Gastroesophageal sphincter (tissue), 4 donors: ENCODE data around the gene NPC2. TPM values are rescaled to one million over a fixed set of nuclear protein-coding genes. Genes with fewer than 3 reads are reported as not detected.
"Not testable (repeated sequence)": the region's sequence is repeated elsewhere in the genome, so short reads cannot be mapped to it uniquely, and the experiment has no call there.

Source experiments
- ATAC-seq: fragments of 150-250 bp; one replicate; pipeline ENCODE4 v1.9.1; 2016; ENCODE audit warnings: mild to moderate bottlenecking, moderate library complexity
- H3K27ac ChIP-seq, 4 donors: fragments of 200-600 bp; sonication (generic) in 3 of 4; 1 replicate in 3 of 4; 2 replicates in 1 of 4; pipeline ENCODE4 v1.5.1; 2016 to 2019
- H3K27me3 ChIP-seq: fragments of 200-600 bp; sonication (generic); one replicate; pipeline ENCODE4 v1.5.1; 2019
- H3K36me3 ChIP-seq, 2 donors: fragments of 200-600 bp; sonication (generic); one replicate each; pipeline ENCODE4 v1.5.1; 2019; ENCODE audit warnings: control low read depth in 1 of 2
- H3K4me1 ChIP-seq, 3 donors: fragments of 200-600 bp; sonication (generic); 1 replicate in 2 of 3; 2 replicates in 1 of 3; pipeline ENCODE4 v1.5.1; 2016 to 2019; ENCODE audit warnings: control low read depth in 2 of 3
- H3K4me3 ChIP-seq, 2 donors: fragments of 200-600 bp; sonication (generic); one replicate each; pipeline ENCODE4 v1.5.1; 2019; ENCODE audit warnings: mild to moderate bottlenecking in 1 of 2, moderate library complexity in 1 of 2
- H3K9me3 ChIP-seq, 3 donors: fragments of 200-600 bp; sonication (generic); one replicate each; pipeline ENCODE4 v1.5.1; 2017 to 2019; ENCODE audit warnings: control low read depth in 2 of 3
- EP300 ChIP-seq: sonication (generic); formaldehyde crosslinking; IDR thresholded peaks from one replicate; pipeline ENCODE4 v1.6.1; 2017; ENCODE audit warnings: antibody characterized with exemption, mild to moderate bottlenecking
- POLR2A ChIP-seq, 2 donors: fragments of 450-650 bp; IDR thresholded peaks; one replicate each; pipeline ENCODE4 v1.6.1; 2017; ENCODE audit warnings: antibody characterized with exemption in 2 of 2, mild to moderate bottlenecking in 2 of 2, moderate library complexity in 1 of 2
- POLR2AphosphoS5 ChIP-seq: sonication (generic); formaldehyde crosslinking; IDR thresholded peaks from one replicate; pipeline ENCODE4 v1.6.1; 2017; ENCODE audit warnings: antibody characterized with exemption
- WGBS, 2 donors: methylation state at CpG; one replicate each; pipeline ENCODE4 v1.1.5; 2018; ENCODE audit warnings: low coverage in 1 of 2; 5-methylcytosine and 5-hydroxymethylcytosine counted together
- total RNA-seq, 4 donors: library from RNA; depleted of rRNA; stranded (reverse); fragments of >200 nt; gene quantifications; one replicate each; pipeline ENCODE4 v1.1.0, GENCODE V29; 2016
- TF ChIP-seq, protein P1 (sequence below), 4 experiments: fragments of 200-600 bp in 2 of 4; fragments of 450-650 bp in 2 of 4; sonication (generic) in 1 of 4; IDR thresholded peaks; one replicate each; pipeline ENCODE4 v1.5.1; 2017 to 2019; ENCODE audit warnings: antibody characterized with exemption in 4 of 4, mild to moderate bottlenecking in 2 of 4, moderate library complexity in 2 of 4

The NPC2 gene
- total RNA-seq, 4 donors from 2014 or later, result 81.9 to 302 (median 227) TPM

DNA sequence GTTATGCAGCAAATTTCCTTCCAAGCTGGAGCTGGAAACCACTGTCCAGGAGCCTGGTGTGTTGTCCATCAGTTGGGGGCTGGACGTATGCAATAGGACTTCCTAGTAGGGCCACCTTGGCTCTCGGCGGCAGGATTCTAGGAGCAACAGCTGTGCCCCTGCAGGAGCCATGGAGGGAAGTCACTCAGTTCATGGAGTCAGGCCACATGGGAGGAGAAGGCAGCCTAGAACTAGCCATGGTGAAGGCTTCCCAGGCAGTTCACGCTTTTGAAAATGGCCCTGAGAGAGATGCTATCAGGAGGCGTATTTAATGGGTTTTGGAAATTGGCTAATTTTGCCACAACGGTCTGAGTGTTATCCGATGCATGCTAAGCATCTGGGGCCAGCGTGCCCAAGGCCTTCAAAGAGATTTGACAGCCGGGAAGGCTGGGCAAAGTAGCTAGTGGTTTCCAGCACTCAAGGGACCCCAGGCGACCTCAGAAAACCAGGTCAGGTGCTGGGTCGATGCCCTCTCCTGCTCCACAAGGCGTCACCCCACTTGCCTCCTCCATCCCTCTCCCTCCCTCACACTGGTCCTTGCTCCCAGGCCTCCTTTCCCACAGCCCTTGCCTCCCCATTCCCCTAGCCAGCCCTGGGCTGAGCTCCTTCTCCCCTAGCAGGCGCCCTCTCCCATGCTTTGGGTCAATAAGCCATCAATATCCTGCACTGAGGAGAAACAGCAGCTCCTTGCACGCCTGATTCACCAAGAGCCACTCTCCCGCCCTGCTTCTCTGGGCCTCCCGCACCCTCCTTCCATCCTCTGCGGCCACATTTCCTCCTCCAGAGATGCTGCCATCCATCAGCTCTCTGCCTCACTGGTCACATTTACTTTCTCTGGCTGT lies 36.2 kb downstream of the NPC2 start:
- TF ChIP-seq, protein P1, sequence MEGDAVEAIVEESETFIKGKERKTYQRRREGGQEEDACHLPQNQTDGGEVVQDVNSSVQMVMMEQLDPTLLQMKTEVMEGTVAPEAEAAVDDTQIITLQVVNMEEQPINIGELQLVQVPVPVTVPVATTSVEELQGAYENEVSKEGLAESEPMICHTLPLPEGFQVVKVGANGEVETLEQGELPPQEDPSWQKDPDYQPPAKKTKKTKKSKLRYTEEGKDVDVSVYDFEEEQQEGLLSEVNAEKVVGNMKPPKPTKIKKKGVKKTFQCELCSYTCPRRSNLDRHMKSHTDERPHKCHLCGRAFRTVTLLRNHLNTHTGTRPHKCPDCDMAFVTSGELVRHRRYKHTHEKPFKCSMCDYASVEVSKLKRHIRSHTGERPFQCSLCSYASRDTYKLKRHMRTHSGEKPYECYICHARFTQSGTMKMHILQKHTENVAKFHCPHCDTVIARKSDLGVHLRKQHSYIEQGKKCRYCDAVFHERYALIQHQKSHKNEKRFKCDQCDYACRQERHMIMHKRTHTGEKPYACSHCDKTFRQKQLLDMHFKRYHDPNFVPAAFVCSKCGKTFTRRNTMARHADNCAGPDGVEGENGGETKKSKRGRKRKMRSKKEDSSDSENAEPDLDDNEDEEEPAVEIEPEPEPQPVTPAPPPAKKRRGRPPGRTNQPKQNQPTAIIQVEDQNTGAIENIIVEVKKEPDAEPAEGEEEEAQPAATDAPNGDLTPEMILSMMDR (IDR thresholded peaks at IDR 0.05), result no peak
- TF ChIP-seq EP300, result no peak
- TF ChIP-seq POLR2AphosphoS5, result no peak
- TF ChIP-seq POLR2A (IDR thresholded peaks at IDR 0.05), result no peak
- no peak for ATAC-seq
- Histone ChIP-seq H3K27ac (no peak overlapping the region), H3K4me3 (no peak overlapping the region), H3K36me3 (no peaks in the 10 kb centered on the region), H3K27me3 (no peaks in the 10 kb centered on the region), H3K9me3 (no peaks in the 10 kb centered on the region), H3K4me1 (no peaks in the 10 kb centered on the region)
- WGBS, 2 donors, result 72 to 80% methylated on average over 7 to 12 of the region's 17 CpGs

- H3K27me3 ChIP-seq, H3K4me3 ChIP-seq, H3K4me1 ChIP-seq, H3K9me3 ChIP-seq, ATAC-seq, H3K36me3 ChIP-seq, H3K27ac ChIP-seq: not testable (repeated sequence)
- WGBS, 2 donors, result 65 to 81% methylated on average over 2 to 5 of the region's 5 CpGs
Measured at GRCh38 chr14:74454397-74454796, 38.7 kb downstream of the NPC2 start.

DNA sequence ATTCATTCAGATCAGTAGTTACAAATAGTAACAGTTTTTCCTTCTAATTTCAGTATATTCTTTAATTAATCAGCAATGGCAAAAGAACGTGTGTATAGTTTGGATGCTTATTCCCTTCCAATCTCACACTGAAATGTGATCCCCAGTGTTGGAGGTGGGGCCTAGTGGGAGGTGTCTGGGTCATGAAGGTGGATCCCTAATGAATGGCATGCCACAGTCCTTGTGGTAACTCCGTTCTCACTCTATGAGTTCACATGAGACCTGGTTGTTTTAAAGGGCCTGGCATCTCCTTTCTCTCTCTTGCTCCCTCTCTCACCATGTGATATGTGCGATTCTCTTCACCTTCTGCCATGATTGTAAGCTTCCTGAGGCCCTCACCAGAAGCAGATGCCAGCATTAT lies 48.2 kb downstream of the NPC2 start:
- Histone ChIP-seq H3K9me3 (no peaks in the 10 kb centered on the region), H3K4me3 (no peak overlapping the region), H3K27ac (no peak overlapping the region), H3K4me1 (no peaks in the 10 kb centered on the region), H3K36me3 (no peaks in the 10 kb centered on the region), H3K27me3 (no peaks in the 10 kb centered on the region)
- WGBS, 2 donors, result 17 to 25% methylated on average over 2 to 3 of the region's 3 CpGs
- TF ChIP-seq POLR2A (IDR thresholded peaks at IDR 0.05) (no peak), POLR2AphosphoS5 (no peak), EP300 (no peak)
- TF ChIP-seq, protein P1 (IDR thresholded peaks at IDR 0.05), result no peak
- no peak for ATAC-seq

DNA sequence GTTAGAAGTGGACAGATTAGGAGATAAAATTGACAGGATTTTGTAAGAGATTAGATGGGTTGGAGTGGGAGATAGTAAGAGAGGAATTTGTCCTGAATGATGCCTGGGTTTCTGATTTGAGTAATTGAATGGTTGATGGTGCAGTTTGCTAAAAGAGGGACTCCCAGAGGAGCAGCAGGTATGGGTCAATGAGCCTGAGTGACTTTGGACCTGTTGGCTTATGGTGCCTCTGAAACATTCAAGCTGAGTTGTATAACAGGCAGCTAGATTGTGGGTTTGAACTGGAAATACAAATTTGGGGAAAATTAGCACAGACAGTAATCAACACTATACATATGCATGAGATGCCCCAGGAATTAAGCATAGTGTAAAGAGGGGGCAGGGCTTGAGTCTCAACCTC lies 50.3 kb downstream of the NPC2 start:
- H3K27me3 ChIP-seq, result no peaks in the 10 kb centered on the region
- TF ChIP-seq, protein P1 (IDR thresholded peaks at IDR 0.05), result no peak
- TF ChIP-seq POLR2A (IDR thresholded peaks at IDR 0.05) (no peak), POLR2AphosphoS5 (no peak), EP300 (no peak)
- no peak for ATAC-seq
- no peaks in the 10 kb centered on the region for H3K36me3 ChIP-seq
- no peak overlapping the region for H3K4me3 ChIP-seq
- no peaks in the 10 kb centered on the region for H3K4me1 ChIP-seq
- H3K9me3 ChIP-seq, result no peaks in the 10 kb centered on the region
- H3K27ac ChIP-seq, result no peak overlapping the region

- no peak for ATAC-seq
- WGBS, 2 donors, result 71 to 89% methylated on average over 3 of the region's 3 CpGs
- no peaks in the 10 kb centered on the region for H3K27me3 ChIP-seq
- no peaks in the 10 kb centered on the region for H3K9me3 ChIP-seq
- TF ChIP-seq, protein P1 (IDR thresholded peaks at IDR 0.05), result no peak
- TF ChIP-seq POLR2A (IDR thresholded peaks at IDR 0.05), result no peak
- TF ChIP-seq POLR2AphosphoS5, result no peak
- no peak for TF ChIP-seq EP300
- no peak overlapping the region for H3K27ac ChIP-seq
- H3K4me3 ChIP-seq, result no peak overlapping the region
- H3K36me3 ChIP-seq, result no peaks in the 10 kb centered on the region
- H3K4me1 ChIP-seq, result no peaks in the 10 kb centered on the region
Measured at GRCh38 chr14:74441113-74441512, 52.0 kb downstream of the NPC2 start.
